ENCODE data around the gene ELP5.

The ELP5 gene, protein sequence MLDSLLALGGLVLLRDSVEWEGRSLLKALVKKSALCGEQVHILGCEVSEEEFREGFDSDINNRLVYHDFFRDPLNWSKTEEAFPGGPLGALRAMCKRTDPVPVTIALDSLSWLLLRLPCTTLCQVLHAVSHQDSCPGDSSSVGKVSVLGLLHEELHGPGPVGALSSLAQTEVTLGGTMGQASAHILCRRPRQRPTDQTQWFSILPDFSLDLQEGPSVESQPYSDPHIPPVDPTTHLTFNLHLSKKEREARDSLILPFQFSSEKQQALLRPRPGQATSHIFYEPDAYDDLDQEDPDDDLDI

DNA sequence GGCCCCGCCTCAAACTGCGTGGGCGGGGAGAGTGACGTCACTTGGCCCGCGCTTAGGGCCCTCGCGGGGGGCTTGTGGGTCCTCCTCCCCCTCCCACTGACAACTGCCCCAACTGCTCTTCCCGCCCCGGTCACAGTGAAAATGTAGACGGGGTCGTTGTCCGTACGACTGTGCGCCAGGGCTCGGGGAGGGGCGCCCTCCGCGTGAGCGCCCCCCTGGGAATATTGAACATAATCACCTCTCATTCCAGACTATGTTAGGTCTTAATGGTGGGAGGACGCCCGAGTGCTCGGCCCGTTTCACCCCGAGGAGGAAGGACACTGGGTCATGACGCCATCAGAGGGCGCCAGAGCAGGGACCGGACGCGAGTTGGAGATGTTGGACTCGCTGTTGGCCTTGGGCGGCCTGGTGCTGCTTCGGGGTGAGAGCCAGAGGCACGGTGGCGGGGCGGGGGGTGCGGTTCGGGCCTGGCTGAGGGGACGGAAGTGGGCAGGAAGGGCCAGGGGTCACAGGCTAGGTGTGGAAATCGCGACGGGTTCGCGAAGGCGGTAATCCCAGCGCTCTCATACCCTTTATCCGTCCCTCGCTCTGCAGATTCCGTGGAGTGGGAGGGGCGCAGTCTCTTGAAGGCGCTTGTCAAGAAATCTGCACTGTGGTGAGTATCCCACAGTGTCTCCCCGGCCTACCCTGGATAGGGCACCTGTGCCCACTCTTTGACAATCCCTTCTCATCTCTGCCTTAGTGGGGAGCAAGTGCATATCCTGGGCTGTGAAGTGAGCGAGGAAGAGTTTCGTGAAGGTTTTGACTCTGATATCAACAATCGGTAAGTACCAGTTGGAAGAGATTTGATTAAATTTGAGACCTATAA is at the start of gene ELP5:
Gene ELP5, plus strand, starts transcription at position 40 of the 868 bp plus-strand sequence. Its CDS starts 336 bp downstream, at position 376.
- DNase-seq: peak; percentile 81

DNA sequence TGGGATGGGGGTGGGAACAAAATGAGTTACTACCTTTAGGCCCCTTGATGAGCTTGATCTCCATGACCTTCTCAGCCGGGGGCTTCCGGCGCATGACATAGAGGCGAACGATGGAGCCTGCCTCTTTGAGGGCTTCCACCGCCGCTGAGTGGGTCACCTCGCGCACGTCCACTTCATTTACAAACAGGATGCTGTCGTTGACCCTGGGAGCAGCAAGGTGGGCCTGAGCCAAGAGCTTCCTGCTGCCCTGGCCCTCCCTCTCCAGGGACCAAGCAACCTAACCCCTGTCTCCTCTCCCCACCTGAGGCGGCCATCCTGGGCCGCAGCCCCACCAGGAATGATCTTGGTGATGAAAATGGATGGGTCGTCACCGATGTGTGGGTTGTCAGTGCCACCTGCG is 48.6 kb upstream of the ELP5 start:
- no peak for DNase-seq

DNA sequence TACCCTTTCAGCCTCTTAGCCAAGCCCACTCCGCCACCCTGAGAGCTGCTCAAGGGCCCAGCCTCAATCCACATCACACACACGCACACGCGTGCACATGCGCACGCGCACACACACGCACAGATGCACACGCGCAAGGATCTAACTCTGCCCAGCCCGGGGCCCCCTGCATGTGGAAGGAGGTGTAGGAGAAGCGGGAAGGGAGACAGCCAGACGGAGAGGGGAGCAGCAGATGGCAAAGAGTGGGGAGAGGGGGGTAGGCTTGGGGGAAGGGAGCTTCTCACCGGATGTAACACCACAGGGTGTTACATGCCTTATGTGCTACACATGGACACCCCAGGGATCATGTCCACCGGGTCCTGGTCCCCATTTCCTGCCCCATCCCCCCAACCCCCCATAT is 47.7 kb upstream of the ELP5 start:
- no peak for DNase-seq

GRCh38 chr17:7204828-7205461 is 47.1 kb upstream of the ELP5 start:
- no peak for DNase-seq

DNA sequence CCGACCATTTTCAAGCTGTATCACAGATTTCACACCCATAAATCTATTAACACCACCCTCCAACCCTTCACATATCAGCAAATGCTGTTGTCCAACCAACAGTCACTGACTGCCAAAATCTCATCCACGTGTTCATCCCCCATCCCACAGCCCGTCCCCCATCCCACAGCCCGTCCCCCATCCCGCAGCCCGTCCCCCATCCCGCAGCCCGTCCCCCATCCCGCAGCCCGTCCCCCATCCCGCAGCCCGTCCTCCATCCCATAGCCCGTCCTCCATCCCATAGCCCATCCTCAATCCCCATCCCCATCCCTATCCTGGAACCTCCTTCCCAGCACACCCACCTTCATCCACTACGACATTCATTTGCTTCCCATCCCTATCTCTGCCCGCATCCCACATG is 46.5 kb upstream of the ELP5 start:
- DNase-seq: no peak

- no peak for DNase-seq
Observed at GRCh38 chr17:7207120-7208001, 44.7 kb upstream of the ELP5 start.

DNA sequence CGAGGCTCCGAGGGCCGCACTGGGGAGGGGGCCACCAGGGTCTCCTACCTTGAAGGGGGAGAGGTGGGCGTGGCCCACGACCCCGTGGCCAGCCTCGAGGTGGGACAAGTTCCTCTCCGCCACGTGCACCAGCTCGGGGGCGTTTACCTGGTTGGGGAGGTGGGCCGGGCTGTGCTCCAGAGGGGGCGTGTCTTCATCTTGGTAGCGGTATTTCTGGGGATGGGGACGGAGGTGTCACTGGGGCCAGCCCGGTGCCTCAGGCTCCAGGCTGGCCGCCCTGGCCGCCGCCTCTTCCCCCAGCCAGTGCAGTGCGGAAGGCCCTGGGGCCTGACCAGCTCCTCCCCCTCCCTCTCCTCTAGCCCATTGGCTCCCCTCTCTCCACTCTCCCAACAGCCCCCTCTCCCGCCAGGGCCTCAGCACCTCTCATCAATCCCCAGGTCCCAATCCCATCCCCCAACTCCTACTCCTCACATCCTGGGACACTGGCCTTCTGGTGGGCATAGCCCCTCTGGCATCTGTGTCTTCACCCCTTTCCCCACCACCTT is 43.9 kb upstream of the ELP5 start:
- no peak for DNase-seq

- DNase-seq: no peak
Observed at GRCh38 chr17:7208754-7209460, 43.1 kb upstream of the ELP5 start.

GRCh38 chr17:7211491-7212273 is 40.3 kb upstream of the ELP5 start:
- no peak for DNase-seq

DNA sequence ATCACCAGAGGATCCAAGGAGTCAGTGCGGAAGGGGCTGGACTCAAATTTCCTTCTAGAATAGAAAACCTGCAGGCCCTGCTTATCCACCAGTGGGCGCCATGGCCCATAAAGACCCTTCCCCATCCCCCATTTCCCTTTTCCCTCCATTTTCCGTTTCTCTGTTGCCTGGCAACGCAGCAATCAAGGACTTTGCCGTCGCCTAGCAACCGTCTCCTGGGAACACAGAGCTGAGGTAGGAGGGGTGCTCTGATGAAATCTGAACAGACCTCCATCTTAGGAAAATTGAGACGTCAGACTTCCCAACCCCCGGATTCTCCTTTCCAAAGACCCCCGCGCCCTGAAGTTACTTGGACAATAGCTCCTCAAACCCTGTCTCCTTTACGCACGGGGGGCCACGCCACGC is 38.1 kb upstream of the ELP5 start:
- peak; percentile 34 for DNase-seq

DNA sequence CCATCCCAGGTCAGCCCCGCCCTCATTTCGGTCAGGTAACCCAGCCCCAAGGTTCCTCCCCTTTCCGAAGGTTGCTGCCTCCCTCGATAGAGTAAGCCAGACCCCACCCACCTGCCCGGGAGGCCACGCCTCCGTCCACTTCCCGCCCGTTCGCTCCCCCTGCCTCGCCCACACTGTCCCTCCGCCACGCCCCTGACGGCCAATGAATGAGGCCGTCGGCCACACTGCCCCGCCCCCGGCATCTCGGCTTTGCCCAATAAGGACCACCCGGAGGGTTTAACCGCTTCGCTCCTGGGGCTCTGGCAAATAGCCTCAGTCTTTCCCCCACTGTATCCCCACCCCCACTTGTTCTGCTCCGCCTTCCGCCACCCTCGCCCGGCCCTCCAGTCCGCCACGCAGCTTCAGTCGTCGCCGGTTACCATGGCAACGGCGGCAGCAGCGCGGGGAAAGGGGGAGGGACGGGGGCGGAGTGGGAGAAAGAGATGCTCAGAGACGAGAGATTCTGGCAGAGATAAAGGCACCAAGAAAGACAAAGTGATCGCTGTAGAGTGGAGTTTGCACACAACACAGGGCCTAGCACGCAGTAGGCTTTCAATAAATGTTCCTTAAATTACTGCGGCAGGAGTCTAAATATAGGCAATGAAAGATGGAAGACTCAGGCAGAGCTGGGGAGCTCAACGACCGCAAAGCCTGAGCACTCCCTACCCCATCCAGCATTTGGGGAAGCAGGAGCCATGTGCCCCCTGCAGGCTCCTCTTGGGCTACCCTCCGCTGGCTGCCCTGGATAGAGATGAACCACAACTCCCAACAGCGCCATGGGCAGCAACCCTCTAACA is 37.5 kb upstream of the ELP5 start:
- peak; percentile 91 for DNase-seq

- peak; percentile 89 for DNase-seq
Observed at GRCh38 chr17:7215136-7215638, 36.8 kb upstream of the ELP5 start.

DNA sequence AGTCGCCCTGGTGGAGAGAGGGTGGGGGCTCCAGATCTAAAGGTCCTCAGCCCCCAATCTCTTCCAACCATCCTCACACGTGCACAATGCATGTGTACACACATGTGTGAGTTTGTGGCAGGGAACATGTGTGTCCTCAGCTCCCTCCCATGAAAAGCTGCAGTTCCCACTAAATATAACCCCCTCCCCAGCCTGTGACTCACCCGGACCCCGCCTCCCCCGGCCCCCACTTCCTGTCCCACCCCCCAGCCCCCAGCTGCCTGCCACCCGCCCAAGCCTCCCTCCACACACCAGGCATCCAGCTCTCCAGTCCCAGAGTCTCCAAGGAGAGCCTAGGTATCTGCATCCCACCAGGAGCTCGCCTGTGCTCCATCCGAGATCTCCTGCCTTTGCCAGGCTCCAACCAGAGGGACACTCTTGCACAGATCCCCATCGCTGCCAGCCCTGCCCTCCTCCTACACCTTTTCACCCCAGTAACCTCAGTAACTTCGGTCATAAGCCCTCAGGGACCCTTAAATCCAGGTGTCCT is 36.3 kb upstream of the ELP5 start:
- DNase-seq: no peak

DNA sequence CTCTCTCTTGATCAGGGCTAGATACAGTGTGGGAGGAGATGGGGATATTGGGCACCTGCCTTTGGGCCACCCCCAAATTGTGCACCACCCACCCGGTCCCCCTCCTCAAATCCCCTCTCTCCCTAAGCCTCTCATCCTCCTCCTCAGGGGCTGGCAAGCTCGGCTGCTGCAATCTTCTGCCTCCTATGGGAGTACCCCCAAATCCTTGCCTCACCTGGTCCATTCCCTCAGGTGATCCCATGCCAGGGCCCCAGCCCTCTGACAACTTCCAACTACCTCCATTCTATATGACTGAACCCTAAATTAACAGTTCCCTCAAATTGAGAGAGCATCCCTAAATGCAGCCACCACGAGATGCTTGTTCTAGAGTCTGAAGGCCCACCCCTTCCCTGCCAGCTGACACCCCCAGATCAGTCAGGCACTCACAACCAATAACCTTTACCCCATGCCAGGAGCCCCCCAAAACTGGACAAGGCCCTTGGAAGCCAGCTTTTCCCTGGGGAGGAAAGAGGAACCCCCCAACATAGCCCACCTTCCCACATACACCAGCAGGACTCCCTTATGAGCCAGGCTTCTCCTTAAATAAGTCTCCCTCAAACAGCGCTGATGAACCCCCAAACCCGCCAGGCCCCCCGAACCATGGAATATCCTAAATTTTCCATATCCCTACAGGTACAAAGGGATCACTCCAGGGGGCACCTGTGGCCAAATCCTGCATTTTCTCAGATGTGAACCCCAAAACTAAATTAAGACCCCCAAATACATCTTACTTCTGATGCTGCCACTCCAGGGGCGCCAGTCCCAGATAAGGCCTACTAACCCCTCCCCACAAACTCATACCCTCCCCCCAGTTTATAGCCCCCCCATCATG is 35.5 kb upstream of the ELP5 start:
- no peak for DNase-seq

GRCh38 chr17:7217113-7217987 is 34.7 kb upstream of the ELP5 start:
- DNase-seq: peak; percentile 57

GRCh38 chr17:7218166-7218565 is 33.8 kb upstream of the ELP5 start:
- no peak for DNase-seq

DNA sequence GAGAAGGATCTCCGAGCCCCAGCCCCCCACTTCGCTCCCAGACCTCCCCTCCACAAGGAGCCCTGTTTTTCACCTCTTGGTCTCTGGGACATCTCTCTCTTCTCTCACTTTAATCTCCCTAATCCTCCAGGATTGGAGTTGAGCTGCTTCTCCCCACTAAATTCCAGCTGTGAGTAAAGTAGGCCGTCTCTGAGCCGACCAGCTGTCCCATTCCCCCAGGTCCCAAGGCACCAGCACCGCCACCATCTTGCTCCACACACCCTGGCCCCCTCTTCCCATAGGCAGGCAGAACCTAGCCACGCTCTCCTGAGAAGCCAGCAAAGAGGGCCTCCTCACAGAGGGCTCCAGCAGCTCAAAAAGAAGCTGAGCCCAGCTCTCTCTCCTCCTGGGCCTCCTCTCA is 33.3 kb upstream of the ELP5 start:
- no peak for DNase-seq
